Sciatic nerve (tissue), 2 donors: ENCODE results near the gene CHST1. TPM values are rescaled to one million over a fixed set of nuclear protein-coding genes. Genes with fewer than 3 reads are reported as not detected.

Source experiments
- ATAC-seq: fragments of 200-7000 bp; cut with Tn5 transposase; one replicate; pipeline ENCODE4 v1.9.1; 2020; ENCODE audit warnings: mild to moderate bottlenecking, moderate library complexity
- DNase-seq: peaks from one replicate; pipeline ENCODE4 v3.0.0-alpha.2; 2020; ENCODE audit warnings: low spot score
- intact Hi-C: fragments of 100-400 bp; cut with DNase I; formaldehyde crosslinking; loops from one replicate; pipeline ENCODE4 v1.14.2; 2022
- total RNA-seq: library from RNA; stranded (reverse); fragmentation: NEBNext Ultra II Directional; extraction: Animal tissue kit (Norgen Biotek cat#: 25700); gene quantifications from one replicate; pipeline ENCODE4 v1.2.1, GENCODE V29; 2021
- donor health status: DM: no; HTN: no; CAD: no.
- donor health status: DM: no; HTN: no; CAD: no.

The CHST1 gene
- total RNA-seq, 1 donor from 2014 or later: 2.1 TPM

GRCh38 chr11:45662665-45663485, 2.5 kb downstream of the CHST1 start:
- no peak for DNase-seq
- intact Hi-C loops: no loop called here
- no peak for ATAC-seq

- DNase-seq: no peak
- ATAC-seq: no peak
- intact Hi-C loops: no loop called here
Measured at GRCh38 chr11:45662096-45662664, 3.2 kb downstream of the CHST1 start.

GRCh38 chr11:45661439-45662055, 3.9 kb downstream of the CHST1 start:
- intact Hi-C loops: no loop called here
- DNase-seq (no peak), ATAC-seq (no peak)

- intact Hi-C loops: no loop called here
- DNase-seq (no peak), ATAC-seq (no peak)
Measured at GRCh38 chr11:45660729-45661438, 4.5 kb downstream of the CHST1 start.

- intact Hi-C loops: no loop called here
- no peak for ATAC-seq
- no peak for DNase-seq
Measured at GRCh38 chr11:45659818-45660160, 5.6 kb downstream of the CHST1 start.

GRCh38 chr11:45659031-45659817, 6.2 kb downstream of the CHST1 start:
- no peak for DNase-seq
- intact Hi-C loops: no loop called here
- ATAC-seq: no peak

GRCh38 chr11:45658292-45658991, 7.0 kb downstream of the CHST1 start:
- intact Hi-C loops: no loop called here
- peak; percentile 27 for DNase-seq
- peak; percentile 64 for ATAC-seq

GRCh38 chr11:45657496-45658260, 7.7 kb downstream of the CHST1 start:
- DNase-seq: peak; percentile 45
- intact Hi-C loops: no loop called here
- no peak for ATAC-seq

- ATAC-seq (no peak), DNase-seq (peak; percentile 30)
- intact Hi-C loops: no loop called here
Measured at GRCh38 chr11:45655831-45656230, 9.6 kb downstream of the CHST1 start.

GRCh38 chr11:45655347-45655756, 10.1 kb downstream of the CHST1 start:
- intact Hi-C loops: no loop called here
- ATAC-seq (peak; percentile 71), DNase-seq (peak; percentile 84)

GRCh38 chr11:45655012-45655283, 10.5 kb downstream of the CHST1 start:
- intact Hi-C loops: no loop called here

GRCh38 chr11:45654231-45655011, 11.0 kb downstream of the CHST1 start:
- no peak for DNase-seq
- intact Hi-C loops: no loop called here

More at GRCh38 chr11:45655012-45655283, 10.5 kb downstream of the CHST1 start:
- ATAC-seq (no peak), DNase-seq (no peak)

GRCh38 chr11:45653277-45653676, 12.1 kb downstream of the CHST1 start:
- no peak for DNase-seq

More at GRCh38 chr11:45654231-45655011, 11.0 kb downstream of the CHST1 start:
- ATAC-seq: no peak

GRCh38 chr11:45652781-45653180, 12.6 kb downstream of the CHST1 start:
- no peak for DNase-seq
- no peak for ATAC-seq
- intact Hi-C loops: no loop called here

More at GRCh38 chr11:45653277-45653676, 12.1 kb downstream of the CHST1 start:
- ATAC-seq: no peak
- intact Hi-C loops: no loop called here

- ATAC-seq: no peak
- intact Hi-C loops: no loop called here
- DNase-seq: no peak
Measured at GRCh38 chr11:45651841-45652749, 13.3 kb downstream of the CHST1 start.

- intact Hi-C loops: no loop called here
Measured at GRCh38 chr11:45651156-45651555, 14.3 kb downstream of the CHST1 start.

More at GRCh38 chr11:45651156-45651555, 14.3 kb downstream of the CHST1 start:
- DNase-seq (no peak), ATAC-seq (no peak)
